HepG2 (cell line): ENCODE measurements around the gene PLXDC2. TPM values are rescaled to one million over a fixed set of nuclear protein-coding genes. Genes with fewer than 3 reads are reported as not detected.
"Not testable (repeated sequence)": the region's sequence is repeated elsewhere in the genome, so short reads cannot be mapped to it uniquely, and the experiment has no call there.

Experiments
- ATAC-seq: fragments of 200-7000 bp; cut with Tn5 transposase; 3 replicates; pipeline ENCODE4 v1.9.1; 2020; ENCODE audit warnings: mild to moderate bottlenecking, moderate library complexity
- BruUV-seq: library from RNA; stranded (reverse); fragments of 400-500 nt; replicated peaks from 2 replicates; lab custom pipeline; 2021; lab: Mats Ljungman, UMichigan
- CTCF ChIA-PET: fragments of 300-600 bp; formaldehyde crosslinking; extraction: SDS; loops from one replicate; lab custom pipeline; 2021; ENCODE audit warnings: low total read pairs, inconsistent platforms, low intra/inter-chr PET ratio; lab: Yijun Ruan, JAX
- POLR2A ChIA-PET: fragments of 350-600 bp; sonication (Branson Sonifier 250); formaldehyde crosslinking; loops from one replicate; lab custom pipeline; 2020; ENCODE audit warnings: antibody characterized with exemption, inconsistent platforms; lab: Yijun Ruan, JAX
- DNase-seq: peaks from one replicate; pipeline ENCODE4 v3.0.0-alpha.2; 2015; ENCODE audit warnings: low spot score
- FAIRE-seq: peaks from 3 replicates; lab custom pipeline; 2011; peaks lifted over from hg19 to GRCh38; lab: Jason Lieb, UNC
- H2AFZ ChIP-seq: one replicate; pipeline ENCODE4 v1.6.1; 2011; ENCODE audit warnings: low read length, inconsistent platforms
- H3K27ac ChIP-seq: fragments of 300-600 bp; 3 replicates; pipeline ENCODE4 v1.8.0; 2011; ENCODE audit warnings: mixed run types, mild to moderate bottlenecking, mixed read lengths, low read length, inconsistent platforms; ENCODE audit not compliant: insufficient read depth; ENCODE audit errors: extremely low read length
- H3K27me3 ChIP-seq, 2 experiments: fragments of 200-600 bp in 1 of 2; 2 replicates in 1 of 2; 3 replicates in 1 of 2; pipeline versions ENCODE4 v1.6.0 to v1.8.0; 2011; ENCODE audit warnings: low read length in 2 of 2, mild to moderate bottlenecking in 2 of 2, moderate library complexity in 2 of 2, inconsistent platforms in 1 of 2; ENCODE audit not compliant: insufficient read depth in 2 of 2, control insufficient read depth in 1 of 2
- H3K36me3 ChIP-seq, 2 experiments: fragments of 200-600 bp in 1 of 2; replicated peaks in 1 of 2; 2 replicates in 1 of 2; 3 replicates in 1 of 2; pipeline versions ENCODE4 v1.5.1 to v1.8.0; 2011; ENCODE audit warnings: low read length in 2 of 2, inconsistent platforms in 1 of 2; ENCODE audit not compliant: insufficient read depth in 2 of 2, control insufficient read depth in 1 of 2
- H3K4me1 ChIP-seq: 2 replicates; pipeline ENCODE4 v1.5.1; 2012; ENCODE audit warnings: low read length, inconsistent platforms; ENCODE audit not compliant: insufficient read depth
- H3K4me2 ChIP-seq: 2 replicates; pipeline ENCODE4 v1.6.0; 2011; ENCODE audit warnings: low read depth, low read length, inconsistent platforms
- H3K4me3 ChIP-seq, 3 experiments: fragments of 200-600 bp in 1 of 3; sonication (generic), shearing (Covaris generic) in 1 of 3; replicated peaks in 1 of 3; 2 replicates each; pipeline ENCODE4 v1.5.1; 2011 to 2016; ENCODE audit warnings: low read length in 3 of 3, inconsistent platforms in 2 of 3, low read depth in 2 of 3, mild to moderate bottlenecking in 2 of 3, control low read depth in 1 of 3, mixed read lengths in 1 of 3; ENCODE audit not compliant: insufficient read depth in 1 of 3
- H3K79me2 ChIP-seq: one replicate; pipeline ENCODE4 v1.6.1; 2011; ENCODE audit warnings: low read length, inconsistent platforms; ENCODE audit not compliant: insufficient read depth
- H3K9ac ChIP-seq: 2 replicates; pipeline ENCODE4 v1.6.0; 2011; ENCODE audit warnings: mild to moderate bottlenecking, low read depth, low read length, inconsistent platforms; ENCODE audit not compliant: insufficient read depth
- H3K9me3 ChIP-seq: 2 replicates; pipeline ENCODE4 v1.5.1; 2012; ENCODE audit warnings: mild to moderate bottlenecking, low read length
- H4K20me1 ChIP-seq: 2 replicates; pipeline ENCODE4 v1.6.0; 2011; ENCODE audit warnings: inconsistent platforms, mild to moderate bottlenecking, low read length, moderate library complexity; ENCODE audit not compliant: insufficient read depth
- CTCF ChIP-seq: sonication (generic); formaldehyde crosslinking; IDR thresholded peaks from 2 replicates; pipeline ENCODE4 v1.5.0; 2020; ENCODE audit warnings: mild to moderate bottlenecking, missing genetic modification reagents, moderate library complexity
- TP53 ChIP-seq: sonication (generic); formaldehyde crosslinking; conservative IDR thresholded peaks from 2 replicates; pipeline ENCODE4 v1.4.0; 2020; ENCODE audit warnings: missing genetic modification reagents
- ZNF577 ChIP-seq: sonication (generic); formaldehyde crosslinking; IDR thresholded peaks from 2 replicates; pipeline ENCODE4 v1.4.0; 2020; ENCODE audit warnings: mild to moderate bottlenecking, low read depth, missing genetic modification reagents, borderline replicate concordance
- WGBS: methylation state at CpG from one replicate; pipeline ENCODE4 v1.1.6; 2017; ENCODE audit warnings: low lambda C conversion rate; 5-methylcytosine and 5-hydroxymethylcytosine counted together
- in situ Hi-C: cut with HindIII; loops from 2 replicates; pipeline ENCODE4 v1.10.0; 2017; ENCODE audit warnings: low pct_unique_long_range_greater_than_20kb; ENCODE audit not compliant: extremely low pct_ligation_motif_present
- intact Hi-C: fragments of 100-400 bp; cut with micrococcal nuclease; formaldehyde crosslinking; loops from one replicate; pipeline ENCODE4 v1.10.0; 2022; ENCODE audit not compliant: unreplicated experiment
- polyA plus RNA-seq, 8 experiments: library from polyadenylated mRNA; depleted of rRNA in 3 of 8; stranded (reverse) in 7 of 8; unstranded in 1 of 8; fragments of >200 nt; fragmentation: Illumina TruSeq in 4 of 8; extraction: Trizol in 4 of 8; gene quantifications; 2 replicates each; pipeline versions ENCODE4 v1.2.1 to v1.2.3, GENCODE V29; 2011 to 2016; ENCODE audit warnings: low read depth in 4 of 8, missing spikeins in 1 of 8, mixed read lengths in 1 of 8; ENCODE audit not compliant: insufficient read depth in 1 of 8
- total RNA-seq, 5 experiments: library from RNA; depleted of rRNA; stranded (reverse); fragments of >200 nt; fragmentation: Illumina TruSeq; extraction: Trizol; gene quantifications; 2 replicates each; pipeline ENCODE4 v1.2.3, GENCODE V29; 2016; ENCODE audit warnings: low read depth in 1 of 5

The PLXDC2 gene
- total and polyA plus RNA-seq, 2 of the 13 experiments (the other 11 are each of a cell fraction or from before 2014, with no cell fraction given): 2.1 to 2.4 TPM

GRCh38 chr10:19767876-19768275 lies 48.4 kb upstream of the PLXDC2 start:
- no peak for ATAC-seq
- H2AFZ ChIP-seq: no peak overlapping the region
- in situ Hi-C loops (no loop called here), intact Hi-C loops (loop anchor here (2.0 kb wide), 1 partner anchor 15 kb away; no protein-coding TSS in a partner anchor)
- no peaks in the 10 kb centered on the region for H3K4me1 ChIP-seq
- H4K20me1 ChIP-seq: no peaks in the 10 kb centered on the region
- 44% methylated on average over 7 of the region's 7 CpGs for WGBS
- H3K4me3 ChIP-seq: no peak overlapping the region
- H3K36me3 ChIP-seq: no peaks in the 10 kb centered on the region
- no peak for DNase-seq
- ChIA-PET CTCF (no interaction called here), POLR2A (no interaction called here)
- H3K4me2 ChIP-seq: no peak overlapping the region
- no TSS peak for BruUV-seq
- no peaks in the 10 kb centered on the region for H3K79me2 ChIP-seq
- H3K9ac ChIP-seq: no peak overlapping the region
- no peak overlapping the region for H3K27ac ChIP-seq
- FAIRE-seq: no peak
- H3K27me3 ChIP-seq: no peaks in the 10 kb centered on the region
- no peaks in the 10 kb centered on the region for H3K9me3 ChIP-seq
- no peak for TF ChIP-seq TP53
- TF ChIP-seq CTCF (CRISPR knock-in tag): peak; percentile 24; the same call in 1 of the 2 replicates
- no peak for TF ChIP-seq ZNF577 (CRISPR knock-in tag)

GRCh38 chr10:19769826-19770225 lies 46.4 kb upstream of the PLXDC2 start:
- H3K4me2 ChIP-seq, H3K4me1 ChIP-seq, H4K20me1 ChIP-seq, H3K36me3 ChIP-seq, H2AFZ ChIP-seq, H3K27me3 ChIP-seq, H3K79me2 ChIP-seq, CTCF ChIA-PET, DNase-seq, in situ Hi-C loops, H3K4me3 ChIP-seq, H3K9ac ChIP-seq, H3K27ac ChIP-seq, FAIRE-seq, ATAC-seq, POLR2A ChIA-PET, H3K9me3 ChIP-seq, BruUV-seq: not testable (repeated sequence)
- 33% methylated on average over 3 of the region's 3 CpGs for WGBS
- intact Hi-C loops: loop anchor here (2.0 kb wide), 1 partner anchor 13 kb away; no protein-coding TSS in a partner anchor
